ENCODE data around the gene DCTD.

DCTD gene

GRCh38 chr4:182917182-182918043, at the start of gene DCTD:
Gene DCTD (minus strand): TSS chr4:182917386. CDS start chr4:182915568, 1,818 bp downstream.
- H3K4me3 ChIP-seq (ENCODE audit: low read depth, low read length): peak within 1 kb of the TSS; percentile 95
- TF ChIP-seq CTCF (IDR thresholded peaks at IDR 0.05; ENCODE audit: insufficient read depth, low read depth, low read length, missing control alignments): peak; percentile 61
- peak; percentile 95 for DNase-seq (ENCODE audit: low read depth)

- no peak overlapping the region for H3K4me3 ChIP-seq (ENCODE audit: low read depth, low read length)
- no peak for DNase-seq (ENCODE audit: low read depth)
- no peak for TF ChIP-seq CTCF (IDR thresholded peaks at IDR 0.05; ENCODE audit: insufficient read depth, low read depth, low read length, missing control alignments)
Measured at GRCh38 chr4:182960746-182961145, 43.6 kb upstream of the DCTD start.

- no peak for TF ChIP-seq CTCF (IDR thresholded peaks at IDR 0.05; ENCODE audit: insufficient read depth, low read depth, low read length, missing control alignments)
- H3K4me3 ChIP-seq (ENCODE audit: low read depth, low read length): no peak overlapping the region
- DNase-seq (ENCODE audit: low read depth): no peak
Measured at GRCh38 chr4:182960228-182960627, 43.0 kb upstream of the DCTD start.

GRCh38 chr4:182955411-182955810, 38.2 kb upstream of the DCTD start:
- H3K4me3 ChIP-seq (ENCODE audit: low read depth, low read length): no peak overlapping the region
- DNase-seq (ENCODE audit: low read depth): no peak
- TF ChIP-seq CTCF (IDR thresholded peaks at IDR 0.05; ENCODE audit: insufficient read depth, low read depth, low read length, missing control alignments): no peak

- H3K4me3 ChIP-seq (ENCODE audit: low read depth, low read length): no peak overlapping the region
- DNase-seq (ENCODE audit: low read depth): no peak
- TF ChIP-seq CTCF (IDR thresholded peaks at IDR 0.05; ENCODE audit: insufficient read depth, low read depth, low read length, missing control alignments): no peak
Measured at GRCh38 chr4:182944484-182945213, 27.5 kb upstream of the DCTD start.

- TF ChIP-seq CTCF (IDR thresholded peaks at IDR 0.05; ENCODE audit: insufficient read depth, low read depth, low read length, missing control alignments): no peak
- DNase-seq (ENCODE audit: low read depth): no peak
- no peak overlapping the region for H3K4me3 ChIP-seq (ENCODE audit: low read depth, low read length)
Measured at GRCh38 chr4:182939680-182940079, 22.5 kb upstream of the DCTD start.

Measured in GM12865 (cell line).